Fibroblast of lung (primary cell): ENCODE measurements around the gene SLCO2B1. TPM values are rescaled to one million over a fixed set of nuclear protein-coding genes. Genes with fewer than 3 reads are reported as not detected.
A peak's percentile ranks its signal among the peaks of the same experiment; 100 is the strongest.

Source experiments
- DNase-seq, 2 donors: peaks; one replicate each; pipeline versions ENCODE4 v3.0.0 to v3.0.0-alpha.2; 2010; ENCODE audit warnings: low read depth in 2 of 2
- H2AFZ ChIP-seq: 2 replicates; pipeline ENCODE4 v1.5.1; 2012; ENCODE audit warnings: low read length, control low read depth, inconsistent platforms
- H3K27ac ChIP-seq: 2 replicates; pipeline ENCODE4 v1.5.1; 2011; ENCODE audit warnings: low read length, control low read depth; ENCODE audit not compliant: insufficient read depth
- H3K27me3 ChIP-seq: 2 replicates; pipeline ENCODE4 v1.5.1; 2011; ENCODE audit warnings: mild to moderate bottlenecking, low read length; ENCODE audit not compliant: control insufficient read depth, insufficient read depth
- H3K36me3 ChIP-seq: 2 replicates; pipeline ENCODE4 v1.5.1; 2011; ENCODE audit warnings: low read length; ENCODE audit not compliant: control insufficient read depth, insufficient read depth
- H3K4me1 ChIP-seq: 2 replicates; pipeline ENCODE4 v1.5.1; 2011; ENCODE audit warnings: low read length; ENCODE audit not compliant: control insufficient read depth, insufficient read depth; ENCODE audit errors: extremely low read depth
- H3K4me2 ChIP-seq: 2 replicates; pipeline ENCODE4 v1.5.1; 2011; ENCODE audit warnings: low read length, control low read depth; ENCODE audit not compliant: insufficient read depth; ENCODE audit errors: extremely low read depth
- H3K4me3 ChIP-seq, 4 experiments: fragments of 200-600 bp in 1 of 4; sonication (generic) in 1 of 4; replicated peaks in 1 of 4; 2 replicates each; pipeline ENCODE4 v1.5.1; 2011 to 2016; ENCODE audit warnings: low read length in 4 of 4, low read depth in 3 of 4, mild to moderate bottlenecking in 3 of 4, control low read depth in 2 of 4, inconsistent platforms in 1 of 4, mixed read lengths in 1 of 4; ENCODE audit not compliant: insufficient read depth in 1 of 4; ENCODE audit errors: control extremely low read depth in 1 of 4
- H3K79me2 ChIP-seq: 2 replicates; pipeline ENCODE4 v1.5.1; 2012; ENCODE audit warnings: mild to moderate bottlenecking, low read length, inconsistent platforms; ENCODE audit not compliant: control insufficient read depth, insufficient read depth
- H3K9ac ChIP-seq: 2 replicates; pipeline ENCODE4 v1.5.1; 2011; ENCODE audit warnings: mild to moderate bottlenecking, low read length, control low read depth; ENCODE audit not compliant: insufficient read depth
- H3K9me3 ChIP-seq: 2 replicates; pipeline ENCODE4 v1.5.1; 2012; ENCODE audit warnings: low read depth, low read length; ENCODE audit not compliant: control insufficient read depth, insufficient read depth
- H4K20me1 ChIP-seq: 2 replicates; pipeline ENCODE4 v1.5.1; 2011; ENCODE audit warnings: low read length; ENCODE audit not compliant: control insufficient read depth, insufficient read depth; ENCODE audit errors: extremely low read depth
- EZH2 ChIP-seq: IDR thresholded peaks from 2 replicates; pipeline ENCODE4 v1.5.1; 2012; ENCODE audit warnings: low read length, control low read depth, mild to moderate bottlenecking; ENCODE audit errors: missing control alignments
- polyA plus RNA-seq, 2 donors: library from polyadenylated mRNA; depleted of rRNA in 1 of 2; stranded (reverse) in 1 of 2; unstranded in 1 of 2; fragments of >200 nt; gene quantifications; 2 replicates each; pipeline ENCODE4 v1.2.1, GENCODE V29; 2011 to 2012; ENCODE audit warnings: missing spikeins in 1 of 2
- total RNA-seq: library from RNA; depleted of rRNA; stranded (reverse); fragments of >200 nt; gene quantifications from 2 replicates; pipeline ENCODE4 v1.2.1, GENCODE V29; 2014
- TF ChIP-seq, protein P1 (sequence below), 2 donors: IDR thresholded peaks in 1 of 2; conservative IDR thresholded peaks in 1 of 2; 1 replicate in 1 of 2; 2 replicates in 1 of 2; pipeline ENCODE4 v1.5.1; 2011 to 2012; ENCODE audit warnings: low read length in 2 of 2, control low read depth in 1 of 2, inconsistent platforms in 1 of 2, low read depth in 1 of 2, mild to moderate bottlenecking in 1 of 2

Gene SLCO2B1
- total and polyA plus RNA-seq, 2 donors (not counting 1 experiment from before 2014, with no cell fraction given): not detected

DNA sequence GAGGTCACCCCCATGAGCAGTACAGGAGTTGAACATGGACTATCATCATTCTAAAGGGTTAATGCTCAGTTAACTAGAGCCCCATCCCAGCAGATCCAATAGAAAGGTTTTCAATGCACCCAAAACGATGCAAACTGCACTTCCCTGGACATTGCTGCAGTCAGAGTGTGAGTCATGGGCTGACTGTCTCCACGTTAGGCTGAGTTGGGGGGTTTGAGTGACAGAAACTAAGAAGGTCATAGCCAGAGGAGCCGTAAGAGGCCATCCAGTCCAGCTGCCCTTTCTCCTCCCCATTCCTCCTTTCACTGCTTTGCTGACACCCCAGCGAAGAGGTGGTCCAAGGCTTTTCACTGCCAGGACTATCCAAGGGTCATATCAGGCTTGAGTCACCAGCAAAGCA lies 43.7 kb upstream of the SLCO2B1 start:
- H3K4me3 ChIP-seq: no peak overlapping the region
- H3K36me3 ChIP-seq: no peaks in the 10 kb centered on the region
- no peak overlapping the region for H2AFZ ChIP-seq
- H3K9me3 ChIP-seq: no peaks in the 10 kb centered on the region
- H3K27ac ChIP-seq: no peak overlapping the region
- H3K4me1 ChIP-seq: peaks cover 4% of the 10 kb centered on the region
- H3K9ac ChIP-seq: no peak overlapping the region
- DNase-seq: peak in 1 of 2 donors; percentile 44
- no peaks in the 10 kb centered on the region for H3K79me2 ChIP-seq
- H3K4me2 ChIP-seq: no peak overlapping the region
- H4K20me1 ChIP-seq: no peaks in the 10 kb centered on the region
- no peak for TF ChIP-seq EZH2
- TF ChIP-seq, protein P1, sequence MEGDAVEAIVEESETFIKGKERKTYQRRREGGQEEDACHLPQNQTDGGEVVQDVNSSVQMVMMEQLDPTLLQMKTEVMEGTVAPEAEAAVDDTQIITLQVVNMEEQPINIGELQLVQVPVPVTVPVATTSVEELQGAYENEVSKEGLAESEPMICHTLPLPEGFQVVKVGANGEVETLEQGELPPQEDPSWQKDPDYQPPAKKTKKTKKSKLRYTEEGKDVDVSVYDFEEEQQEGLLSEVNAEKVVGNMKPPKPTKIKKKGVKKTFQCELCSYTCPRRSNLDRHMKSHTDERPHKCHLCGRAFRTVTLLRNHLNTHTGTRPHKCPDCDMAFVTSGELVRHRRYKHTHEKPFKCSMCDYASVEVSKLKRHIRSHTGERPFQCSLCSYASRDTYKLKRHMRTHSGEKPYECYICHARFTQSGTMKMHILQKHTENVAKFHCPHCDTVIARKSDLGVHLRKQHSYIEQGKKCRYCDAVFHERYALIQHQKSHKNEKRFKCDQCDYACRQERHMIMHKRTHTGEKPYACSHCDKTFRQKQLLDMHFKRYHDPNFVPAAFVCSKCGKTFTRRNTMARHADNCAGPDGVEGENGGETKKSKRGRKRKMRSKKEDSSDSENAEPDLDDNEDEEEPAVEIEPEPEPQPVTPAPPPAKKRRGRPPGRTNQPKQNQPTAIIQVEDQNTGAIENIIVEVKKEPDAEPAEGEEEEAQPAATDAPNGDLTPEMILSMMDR (conservative IDR thresholded peaks at IDR 0.05 in 1 of 2, IDR thresholded peaks at IDR 0.05 in 1 of 2; ENCODE audit: low read depth in 1 of 2, low read length in 2 of 2): no peak
- no peaks in the 10 kb centered on the region for H3K27me3 ChIP-seq

DNA sequence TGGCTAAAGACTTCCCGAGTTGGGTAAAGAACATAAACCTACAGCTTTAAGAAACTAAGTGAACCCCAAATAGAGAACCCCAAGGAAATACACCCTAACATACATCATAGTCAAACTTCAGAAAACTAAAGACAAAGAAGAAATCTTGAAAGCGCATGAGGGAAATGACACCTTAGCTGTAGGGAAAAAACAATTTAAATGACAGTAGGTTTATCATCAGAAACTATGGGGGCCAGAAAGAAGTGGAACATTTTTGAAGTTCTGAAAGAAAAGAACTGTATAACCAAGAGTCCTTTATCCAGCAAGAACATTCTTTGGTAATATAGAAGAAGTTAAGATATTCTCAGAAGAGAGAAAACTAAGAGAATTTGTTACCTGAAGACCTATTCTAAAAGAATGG lies 38.7 kb upstream of the SLCO2B1 start:
- H3K36me3 ChIP-seq: no peaks in the 10 kb centered on the region
- no peak overlapping the region for H3K4me2 ChIP-seq
- no peak overlapping the region for H3K9ac ChIP-seq
- H3K27me3 ChIP-seq: no peaks in the 10 kb centered on the region
- no peak for TF ChIP-seq EZH2
- TF ChIP-seq, protein P1 (conservative IDR thresholded peaks at IDR 0.05 in 1 of 2, IDR thresholded peaks at IDR 0.05 in 1 of 2; ENCODE audit: low read depth in 1 of 2, low read length in 2 of 2): no peak
- H2AFZ ChIP-seq: no peak overlapping the region
- no peaks in the 10 kb centered on the region for H3K79me2 ChIP-seq
- no peak overlapping the region for H3K27ac ChIP-seq
- no peak for DNase-seq
- no peaks in the 10 kb centered on the region for H3K4me1 ChIP-seq
- H4K20me1 ChIP-seq: no peaks in the 10 kb centered on the region
- no peak overlapping the region for H3K4me3 ChIP-seq
- H3K9me3 ChIP-seq: no peaks in the 10 kb centered on the region

DNA sequence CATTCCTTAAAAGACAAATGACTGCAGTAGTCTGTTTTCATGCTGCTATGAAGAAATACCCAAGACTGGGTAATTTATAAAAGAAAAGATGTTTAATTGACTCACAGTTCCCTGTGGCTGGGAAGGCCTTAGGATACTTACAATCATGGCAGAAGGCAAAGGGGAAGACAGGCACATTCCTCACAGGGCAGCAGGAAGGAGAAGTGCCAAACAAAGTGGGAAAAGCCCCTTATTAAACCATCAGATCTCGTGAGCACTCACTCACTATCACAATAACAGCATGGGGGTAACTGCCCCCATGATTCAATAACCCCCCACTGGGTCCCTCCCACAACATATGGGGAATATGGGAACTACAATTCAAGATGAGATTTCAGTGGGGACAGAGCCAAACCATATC lies 37.9 kb upstream of the SLCO2B1 start:
- no peaks in the 10 kb centered on the region for H3K36me3 ChIP-seq
- H3K4me1 ChIP-seq: no peaks in the 10 kb centered on the region
- no peak overlapping the region for H3K9ac ChIP-seq
- TF ChIP-seq, protein P1 (conservative IDR thresholded peaks at IDR 0.05 in 1 of 2, IDR thresholded peaks at IDR 0.05 in 1 of 2; ENCODE audit: low read depth in 1 of 2, low read length in 2 of 2): no peak
- TF ChIP-seq EZH2: no peak
- no peak overlapping the region for H3K27ac ChIP-seq
- no peak overlapping the region for H2AFZ ChIP-seq
- no peaks in the 10 kb centered on the region for H3K27me3 ChIP-seq
- no peaks in the 10 kb centered on the region for H3K9me3 ChIP-seq
- H3K79me2 ChIP-seq: no peaks in the 10 kb centered on the region
- no peak overlapping the region for H3K4me2 ChIP-seq
- DNase-seq: no peak
- H4K20me1 ChIP-seq: no peaks in the 10 kb centered on the region
- H3K4me3 ChIP-seq: no peak overlapping the region
